Chondrocyte (in vitro differentiated cells): Measurements from ENCODE around the gene SNX21. TPM values are rescaled to one million over a fixed set of nuclear protein-coding genes. Genes with fewer than 3 reads are reported as not detected.

Experiments
- DNase-seq: peaks from one replicate; pipeline ENCODE4 v3.0.0; 2021; ENCODE audit warnings: mixed read lengths, low spot score
- H3K27ac Mint-ChIP-seq: one replicate; pipeline ENCODE4 v1.8.0; 2021; ENCODE audit warnings: mild to moderate bottlenecking, moderate library complexity, mixed read lengths; ENCODE audit not compliant: unreplicated experiment
- H3K27me3 Mint-ChIP-seq: 2 replicates; pipeline ENCODE4 v1.8.0; 2021; ENCODE audit warnings: low read depth, mixed read lengths
- H3K36me3 Mint-ChIP-seq: 2 replicates; pipeline ENCODE4 v1.8.0; 2021; ENCODE audit warnings: low read depth, mixed read lengths
- H3K4me1 Mint-ChIP-seq: 2 replicates; pipeline ENCODE4 v1.8.0; 2021; ENCODE audit warnings: low read depth, mild to moderate bottlenecking, mixed read lengths
- H3K4me3 Mint-ChIP-seq: one replicate; pipeline ENCODE4 v1.8.0; 2021; ENCODE audit warnings: mild to moderate bottlenecking, moderate library complexity, mixed read lengths; ENCODE audit not compliant: unreplicated experiment
- H3K9me3 Mint-ChIP-seq: 2 replicates; pipeline ENCODE4 v1.8.0; 2021; ENCODE audit warnings: low read depth, mixed read lengths
- CTCF ChIP-seq: fragments of 200-600 bp; sonication (generic); IDR thresholded peaks from 2 replicates; pipeline ENCODE4 v1.5.0; 2021; ENCODE audit warnings: antibody characterized with exemption, mild to moderate bottlenecking, moderate library complexity
- total RNA-seq: library from RNA; stranded (reverse); gene quantifications from 3 replicates; pipeline ENCODE4 v1.2.1, GENCODE V29; 2021

SNX21 gene
- total RNA-seq, 1 donor from 2014 or later: 27.7 TPM

- Mint-ChIP-seq H3K27me3 (no peaks in the 10 kb centered on the region), H3K4me3 (no peak overlapping the region), H3K36me3 (peaks cover 8% of the 10 kb centered on the region), H3K9me3 (no peaks in the 10 kb centered on the region), H3K4me1 (peaks cover 17% of the 10 kb centered on the region), H3K27ac (no peak overlapping the region)
- DNase-seq: no peak
- TF ChIP-seq CTCF: no peak
Measured at GRCh38 chr20:45878076-45878761, 44.6 kb downstream of the SNX21 start.

GRCh38 chr20:45880988-45881788 lies 47.6 kb downstream of the SNX21 start, which contains the start of gene ZSWIM1:
Gene ZSWIM1, plus strand, starts transcription at chr20:45881227. Its CDS starts 1,366 bp downstream, at chr20:45882593.
- H3K9me3 Mint-ChIP-seq: no peaks in the 10 kb centered on the region
- H3K4me3 Mint-ChIP-seq: peak within 1 kb of the TSS; percentile 85
- H3K36me3 Mint-ChIP-seq: peaks cover 10% of the 10 kb centered on the region
- H3K27ac Mint-ChIP-seq: peak within 1 kb of the TSS; percentile 93
- H3K27me3 Mint-ChIP-seq: no peaks in the 10 kb centered on the region
- DNase-seq: peak; percentile 99
- H3K4me1 Mint-ChIP-seq: peaks cover 26% of the 10 kb centered on the region
- no peak for TF ChIP-seq CTCF

- H3K4me3 Mint-ChIP-seq: peak overlapping the region; percentile 50
- no peaks in the 10 kb centered on the region for H3K27me3 Mint-ChIP-seq
- H3K9me3 Mint-ChIP-seq: no peaks in the 10 kb centered on the region
- no peak for TF ChIP-seq CTCF
- peaks cover 26% of the 10 kb centered on the region for H3K4me1 Mint-ChIP-seq
- peaks cover 6% of the 10 kb centered on the region for H3K36me3 Mint-ChIP-seq
- DNase-seq: no peak
- peak overlapping the region; percentile 19 for H3K27ac Mint-ChIP-seq
Measured at GRCh38 chr20:45882469-45883099, 49.0 kb downstream of the SNX21 start.

- no peaks in the 10 kb centered on the region for H3K9me3 Mint-ChIP-seq
- no peak for DNase-seq
- no peak overlapping the region for H3K27ac Mint-ChIP-seq
- peaks cover 26% of the 10 kb centered on the region for H3K4me1 Mint-ChIP-seq
- H3K36me3 Mint-ChIP-seq: peaks cover 6% of the 10 kb centered on the region
- H3K4me3 Mint-ChIP-seq: no peak overlapping the region
- no peaks in the 10 kb centered on the region for H3K27me3 Mint-ChIP-seq
- no peak for TF ChIP-seq CTCF
Measured at GRCh38 chr20:45883100-45883469, 49.5 kb downstream of the SNX21 start.
